GM12873 (cell line): Measurements from ENCODE around the gene ATAD3A.

Source experiments
- CTCF ChIP-seq: IDR thresholded peaks from 2 replicates; pipeline ENCODE4 v1.5.1; 2012; ENCODE audit warnings: low read depth, mild to moderate bottlenecking, moderate library complexity, low read length, control low read depth; ENCODE audit not compliant: insufficient read depth; ENCODE audit errors: missing control alignments

ATAD3A gene

GRCh38 chr1:1511533-1512285 is at the start of gene ATAD3A:
Gene ATAD3A (plus strand): TSS chr1:1512162. CDS start chr1:1512269, 107 bp downstream.
- TF ChIP-seq CTCF = no peak

- no peak for TF ChIP-seq CTCF
Observed at GRCh38 chr1:1462318-1462966, 49.5 kb upstream of the ATAD3A start.

- TF ChIP-seq CTCF = no peak
Observed at GRCh38 chr1:1463312-1463711, 48.6 kb upstream of the ATAD3A start.

GRCh38 chr1:1470626-1471388 is 41.2 kb upstream of the ATAD3A start:
- TF ChIP-seq CTCF = no peak

GRCh38 chr1:1471389-1472052 is 40.4 kb upstream of the ATAD3A start, which contains the start of gene ATAD3B:
Gene ATAD3B (plus strand): TSS chr1:1471765. CDS start chr1:1471885, 120 bp downstream.
- no peak for TF ChIP-seq CTCF

- TF ChIP-seq CTCF = no peak
Observed at GRCh38 chr1:1477206-1477605, 34.8 kb upstream of the ATAD3A start.
